Endothelial cell of hepatic sinusoid (primary cell): Measurements from ENCODE around the gene BCKDHB.
"Not testable (repeated sequence)": the region's sequence is repeated elsewhere in the genome, so short reads cannot be mapped to it uniquely, and the experiment has no call there.

ENCODE experiments used
- in situ Hi-C: cut with HindIII; loops from 2 replicates; pipeline ENCODE4 v1.10.0; 2017; ENCODE audit warnings: low sequenced_read_pairs

The BCKDHB gene

GRCh38 chr6:80203283-80203682 lies 96.8 kb downstream of the BCKDHB start:
- in situ Hi-C loops: no loop called here

- in situ Hi-C loops: no loop called here
Measured at GRCh38 chr6:80205404-80205803, 98.9 kb downstream of the BCKDHB start.

DNA sequence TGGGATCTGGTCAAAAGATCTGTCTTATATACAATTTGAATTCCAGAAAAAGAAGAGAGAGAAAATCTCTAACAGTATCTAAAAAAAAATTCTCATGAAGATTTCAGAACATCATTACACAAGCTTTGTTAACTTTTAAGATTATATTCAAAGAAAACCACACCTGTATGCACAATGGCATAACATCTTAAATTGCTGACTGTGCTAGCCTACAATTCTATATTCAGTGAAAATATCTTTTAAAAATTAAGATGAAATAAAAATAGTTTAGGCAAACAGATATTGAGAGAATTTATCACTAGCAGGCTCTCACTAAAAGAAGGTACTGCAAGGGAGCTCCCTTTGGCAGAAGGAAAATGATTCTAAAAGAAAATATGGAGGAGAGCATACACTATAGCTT lies 100.3 kb downstream of the BCKDHB start:
- in situ Hi-C loops: no loop called here

GRCh38 chr6:80209430-80209829 lies 103.0 kb downstream of the BCKDHB start:
- in situ Hi-C loops: no loop called here

DNA sequence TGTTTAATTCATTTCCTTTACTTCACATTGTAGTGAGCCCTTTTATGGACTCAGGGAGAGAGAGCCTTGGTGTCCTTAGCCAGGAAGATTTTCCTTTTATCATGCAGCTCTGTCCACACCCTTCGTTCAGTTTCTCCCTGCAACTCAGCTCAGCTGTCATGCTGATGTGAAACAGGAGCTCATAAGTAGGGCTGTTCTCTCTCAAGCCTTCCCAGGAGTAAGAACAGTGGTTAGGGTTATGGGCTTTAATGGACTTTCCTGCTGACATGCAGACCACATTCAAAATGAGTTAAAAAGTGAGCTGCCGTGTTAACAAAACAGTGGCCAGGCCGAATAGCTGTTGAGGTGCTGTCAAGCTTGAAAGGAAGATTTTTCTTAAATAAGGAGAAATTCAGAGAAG lies 104.1 kb downstream of the BCKDHB start:
- in situ Hi-C loops: no loop called here

DNA sequence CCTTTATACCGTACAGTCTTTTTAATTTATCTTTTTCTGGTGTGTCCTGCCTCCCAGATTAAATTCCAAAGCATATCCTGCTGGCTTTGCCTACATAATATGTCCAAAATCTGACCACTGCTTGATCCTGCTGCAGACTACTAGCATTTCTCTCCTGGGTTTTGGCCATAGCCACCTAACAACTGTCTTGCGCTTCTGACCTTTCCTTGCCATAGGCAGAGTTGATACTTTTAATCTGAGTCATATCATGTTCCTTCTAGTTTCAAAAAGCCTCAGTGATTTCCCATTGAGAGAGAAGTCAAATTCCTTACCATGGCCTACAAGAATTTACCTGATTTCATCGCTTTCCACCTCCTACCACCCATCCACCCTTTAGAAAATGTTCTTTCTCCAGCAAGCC lies 104.8 kb downstream of the BCKDHB start:
- in situ Hi-C loops: no loop called here

DNA sequence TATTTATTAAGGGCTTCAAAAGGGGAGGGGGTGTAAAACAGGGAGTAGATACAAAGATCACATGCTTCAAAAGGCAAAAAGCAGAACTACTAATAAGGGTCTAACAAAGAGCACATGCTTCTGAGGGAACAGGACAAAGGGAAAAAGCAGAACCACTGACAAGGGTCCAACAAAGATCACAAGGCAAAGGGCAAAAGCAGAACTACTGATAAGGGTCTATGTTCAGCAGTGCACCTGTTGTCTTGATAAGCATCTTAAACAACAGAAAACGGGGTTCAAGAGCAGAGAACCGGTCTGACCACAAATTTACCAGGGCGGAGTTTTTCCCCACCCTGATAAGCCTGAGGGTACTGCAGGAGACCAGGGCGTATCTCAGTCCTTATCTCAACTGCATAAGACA lies 105.4 kb downstream of the BCKDHB start:
- in situ Hi-C loops: not testable (repeated sequence)

- in situ Hi-C loops: no loop called here
Measured at GRCh38 chr6:80214436-80215022, 108.1 kb downstream of the BCKDHB start.

DNA sequence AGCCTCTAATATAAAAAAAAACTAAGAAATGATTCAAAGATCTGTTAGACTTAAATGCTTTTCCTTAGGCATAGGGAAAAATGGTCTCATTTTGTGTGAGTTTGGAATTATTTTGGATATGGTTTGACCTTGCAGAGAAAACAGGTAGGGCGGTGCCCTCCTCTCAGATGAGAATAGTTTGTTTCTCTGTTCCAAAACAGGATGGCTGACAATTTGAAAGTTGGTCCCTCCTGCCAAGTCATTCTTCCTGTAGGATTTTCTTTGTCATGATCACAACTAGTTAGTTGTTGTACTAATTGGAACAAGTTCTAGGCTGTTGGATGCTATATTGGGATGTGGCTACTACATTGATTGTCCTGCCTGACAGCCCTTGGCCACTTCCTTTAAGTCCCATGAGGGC lies 108.6 kb downstream of the BCKDHB start:
- in situ Hi-C loops: no loop called here

- in situ Hi-C loops: no loop called here
Measured at GRCh38 chr6:80217794-80218193, 111.3 kb downstream of the BCKDHB start.

GRCh38 chr6:80223743-80224212 lies 117.3 kb downstream of the BCKDHB start:
- in situ Hi-C loops: no loop called here

DNA sequence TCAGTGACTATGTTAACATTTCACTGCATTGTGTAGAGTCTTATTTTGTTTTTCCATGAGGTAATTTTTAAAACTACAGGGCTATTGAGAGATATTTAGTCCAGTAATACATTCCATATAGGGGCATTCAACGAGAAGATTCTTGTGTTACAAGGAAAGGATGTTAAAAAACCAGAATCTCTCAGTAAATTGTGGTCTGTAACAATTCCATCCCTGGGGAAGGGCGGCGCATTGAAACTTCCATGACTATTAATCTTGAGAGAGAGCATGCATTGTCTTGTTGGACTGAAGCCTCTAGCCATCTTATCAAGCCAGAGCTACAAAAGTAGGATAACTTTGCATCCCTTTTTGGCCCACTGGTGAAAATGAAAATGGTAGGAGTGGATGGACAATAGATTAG lies 119.7 kb downstream of the BCKDHB start:
- in situ Hi-C loops: no loop called here

DNA sequence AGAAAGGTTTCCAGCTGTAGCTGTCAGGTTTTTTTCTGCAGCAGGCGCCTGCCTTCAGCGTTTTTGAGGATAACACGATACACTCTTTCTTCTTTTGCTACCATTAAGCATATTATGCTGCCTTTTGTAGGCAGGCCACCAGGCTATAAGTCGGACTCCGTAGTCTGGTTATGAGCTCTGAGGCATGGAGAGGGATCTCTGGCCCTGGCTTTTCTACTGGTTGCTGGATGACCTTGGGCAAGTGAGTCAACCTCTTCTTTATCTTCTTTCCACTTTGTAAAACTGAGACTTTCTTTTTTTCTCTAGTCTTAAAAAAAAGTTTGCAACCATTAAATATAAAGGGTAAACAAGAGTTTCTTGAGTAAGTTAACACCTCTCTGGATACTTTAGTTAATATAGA lies 120.2 kb downstream of the BCKDHB start:
- in situ Hi-C loops: no loop called here

DNA sequence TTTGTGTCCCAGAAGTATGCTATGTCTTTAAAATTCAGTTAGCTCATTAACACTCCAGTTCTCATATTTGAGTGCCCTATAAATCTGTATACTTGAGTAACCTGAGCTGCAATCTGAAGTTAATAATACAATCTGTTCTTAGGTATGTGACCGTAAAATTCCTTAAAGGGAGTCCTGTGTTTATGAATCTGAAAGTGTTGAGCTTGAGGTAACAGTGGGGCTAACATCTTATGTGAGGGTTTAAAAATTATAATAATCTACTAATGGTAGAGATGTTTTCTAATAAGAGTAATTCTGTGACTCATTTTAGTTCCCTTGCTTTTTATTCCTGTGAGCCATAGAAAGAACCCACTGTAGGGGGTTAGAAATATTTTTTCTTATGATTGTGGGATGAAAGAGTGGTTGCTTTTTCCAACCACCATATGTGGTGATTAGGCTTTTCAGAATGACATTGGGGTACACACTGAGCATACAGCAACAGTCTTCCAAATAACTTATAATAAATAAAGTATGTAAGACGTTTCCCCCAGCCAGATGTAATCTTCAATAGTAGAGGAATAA lies 121.2 kb downstream of the BCKDHB start:
- in situ Hi-C loops: no loop called here

- in situ Hi-C loops: no loop called here
Measured at GRCh38 chr6:80233262-80233661, 126.8 kb downstream of the BCKDHB start.

DNA sequence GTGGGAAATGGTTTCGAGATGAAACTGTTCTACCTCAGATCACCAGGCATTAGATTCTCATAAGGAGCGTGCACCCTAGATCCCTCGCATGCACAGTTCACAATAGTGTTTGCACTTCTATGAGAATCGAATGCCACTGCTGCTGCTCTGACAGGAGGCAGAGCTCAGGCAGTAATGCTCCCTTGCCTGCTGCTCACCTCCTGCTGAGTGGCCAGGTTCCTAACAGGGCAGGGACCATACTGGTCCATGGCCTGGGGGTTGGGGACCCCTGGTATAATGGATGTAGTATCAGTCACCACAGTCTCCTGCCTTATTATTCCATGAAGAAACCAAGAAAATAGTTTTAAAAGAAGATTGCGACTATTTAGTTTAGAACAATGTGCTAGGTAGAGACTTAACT lies 127.5 kb downstream of the BCKDHB start:
- in situ Hi-C loops: no loop called here

DNA sequence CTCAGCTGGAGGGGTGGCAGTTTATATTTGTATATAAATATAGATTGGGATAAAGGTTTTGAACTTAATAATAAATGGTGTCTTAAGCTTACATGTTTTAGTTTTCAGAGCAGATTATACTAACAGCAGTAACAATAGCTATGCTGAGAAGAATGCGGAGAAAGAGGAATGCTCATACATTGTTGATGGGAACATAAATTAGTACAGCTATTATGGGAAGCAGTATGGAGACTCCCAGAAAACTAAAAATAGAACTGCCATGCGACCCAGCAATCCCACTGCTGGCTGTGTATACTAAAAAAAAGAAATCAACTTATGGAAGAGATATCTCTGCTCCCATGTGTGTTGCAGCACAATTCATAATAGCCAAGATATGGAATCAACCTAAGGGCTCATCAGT lies 127.9 kb downstream of the BCKDHB start:
- in situ Hi-C loops: no loop called here

DNA sequence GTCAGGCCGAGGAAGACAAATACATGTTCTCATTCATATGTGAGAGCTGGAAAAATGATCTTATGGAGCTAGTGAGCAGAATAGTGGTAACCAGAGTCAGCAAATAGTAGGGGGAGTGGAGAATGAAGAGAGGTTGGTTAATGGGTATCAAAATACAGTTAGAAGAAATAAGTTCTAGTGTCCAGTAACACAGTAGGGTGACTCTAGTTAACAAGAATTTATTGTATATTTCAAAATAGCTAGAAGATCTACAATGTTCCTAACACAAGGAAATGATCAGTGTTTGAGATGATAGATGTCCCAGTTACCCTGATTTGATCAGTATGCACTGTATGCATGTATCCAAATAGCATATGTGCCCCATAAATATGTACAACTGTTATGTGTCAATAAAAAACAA lies 128.4 kb downstream of the BCKDHB start:
- in situ Hi-C loops: no loop called here

- in situ Hi-C loops: no loop called here
Measured at GRCh38 chr6:80235647-80236046, 129.2 kb downstream of the BCKDHB start.

- in situ Hi-C loops: not testable (repeated sequence)
Measured at GRCh38 chr6:80238754-80239153, 132.3 kb downstream of the BCKDHB start.

DNA sequence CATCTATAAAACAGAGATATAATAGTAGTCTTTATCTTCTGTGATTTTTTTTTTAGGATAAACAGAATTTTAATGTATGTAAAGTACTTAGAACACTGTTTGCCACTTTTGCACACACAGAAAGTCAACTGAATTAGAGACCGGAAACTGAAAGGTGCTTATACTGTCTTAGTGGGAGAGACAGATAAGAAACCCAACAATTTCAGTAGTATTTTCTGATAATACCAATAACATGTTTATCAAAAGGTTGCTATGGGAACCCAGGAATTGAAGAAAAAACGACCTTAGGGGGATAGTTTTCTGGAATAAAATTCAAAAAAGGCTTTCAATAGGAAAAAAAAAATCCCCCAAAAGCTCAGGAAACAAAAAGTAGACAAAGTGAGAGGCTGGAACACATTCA lies 138.6 kb downstream of the BCKDHB start:
- in situ Hi-C loops: no loop called here

DNA sequence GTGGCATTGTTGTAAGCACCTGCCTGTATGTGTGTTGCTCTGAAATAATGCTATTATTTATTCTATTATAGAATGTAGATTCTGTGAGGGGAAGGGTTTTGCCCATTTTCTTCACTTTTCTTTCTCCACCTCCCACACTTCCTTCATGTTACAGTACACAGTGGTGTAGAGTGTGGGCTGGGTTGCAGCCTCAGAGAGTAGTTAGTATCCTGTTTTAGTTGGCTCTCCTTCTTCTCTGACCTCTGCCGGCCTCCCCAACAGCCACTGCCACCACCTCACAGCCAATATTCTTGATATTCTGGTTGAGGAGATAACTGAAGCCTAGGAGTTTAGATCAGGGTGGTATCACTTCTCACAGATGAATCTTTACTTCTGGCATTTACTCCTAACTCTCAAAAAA lies 143.4 kb downstream of the BCKDHB start:
- in situ Hi-C loops: no loop called here

DNA sequence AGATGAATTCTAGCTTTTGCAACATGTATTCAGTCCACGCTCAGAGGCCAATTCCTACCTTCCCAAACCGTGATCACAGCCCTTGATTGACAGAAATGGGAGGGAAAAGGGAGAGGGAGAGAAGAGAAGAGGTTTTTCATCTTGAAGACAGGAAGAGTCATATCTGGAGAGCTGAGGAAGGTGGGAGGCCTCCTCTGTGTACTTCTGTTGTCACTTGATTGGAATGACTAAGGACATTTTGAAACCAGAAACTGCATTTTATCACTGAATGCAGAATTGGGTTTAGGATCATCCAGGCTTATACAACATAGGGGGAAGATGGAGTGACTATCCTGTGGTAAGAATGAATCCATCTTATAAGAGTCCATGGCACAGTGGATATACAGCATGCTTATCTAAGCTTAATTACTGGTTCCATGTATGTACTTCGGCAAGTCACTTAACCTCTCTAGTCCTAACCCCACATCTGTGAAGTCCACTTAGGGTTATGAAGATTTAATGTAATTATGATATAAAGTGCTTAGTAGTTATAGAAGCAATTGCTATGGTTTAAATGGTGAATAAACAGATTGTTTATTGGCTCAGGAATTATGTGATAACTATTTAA lies 144.0 kb downstream of the BCKDHB start:
- in situ Hi-C loops: no loop called here
